Stimulated activated CD4-positive, alpha-beta T cell treated with anti-CD3 and anti-CD28 coated beads, Interleukin-1b, Interleukin-23, amount 100 ng/mL, for 48 hours (primary cell): ENCODE results near the gene SFTPB.
"Not testable (repeated sequence)": the region's sequence is repeated elsewhere in the genome, so short reads cannot be mapped to it uniquely, and the experiment has no call there.

Experiments used
- DNase-seq: peaks from one replicate; pipeline ENCODE4 v3.0.0-alpha.2; 2020

The SFTPB gene

DNA sequence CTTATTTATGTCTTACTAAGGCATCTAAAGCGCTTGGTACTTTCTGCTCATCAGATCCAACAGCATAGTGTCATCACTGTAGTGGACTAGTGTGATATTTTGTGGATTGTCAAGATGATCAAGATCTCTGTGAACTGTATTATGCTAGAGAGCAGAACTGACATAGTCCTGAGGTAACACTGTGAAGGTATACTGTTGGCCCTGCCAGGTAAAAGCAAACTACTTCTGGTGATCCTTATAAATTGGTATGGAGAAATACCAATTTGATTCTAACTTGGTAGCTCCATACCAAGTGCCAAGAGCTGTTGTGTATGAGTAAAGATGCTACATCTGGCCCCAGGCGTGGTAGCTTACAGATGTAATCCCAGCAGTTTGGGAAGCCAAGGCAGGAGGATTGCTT lies 15.9 kb downstream of the SFTPB start:
- no peak for DNase-seq

DNA sequence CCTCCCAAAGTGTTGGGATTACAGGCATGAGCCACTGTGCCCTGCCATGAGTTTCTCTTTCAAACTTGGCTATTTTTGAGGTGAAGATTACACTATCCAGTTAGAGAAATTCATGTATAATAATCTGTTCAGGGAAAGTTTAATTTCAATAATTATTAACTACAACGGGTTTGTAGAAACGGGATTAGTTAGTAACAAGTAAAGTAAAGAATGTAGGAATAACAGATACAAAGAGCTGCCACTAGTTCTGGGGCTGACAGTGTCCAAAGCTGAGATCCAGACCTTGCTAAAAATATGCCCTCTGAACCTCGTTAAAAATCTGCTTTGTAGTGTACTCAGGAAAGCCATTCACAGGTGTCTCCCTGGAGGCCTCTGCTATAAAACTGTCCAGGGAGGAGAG lies 16.9 kb downstream of the SFTPB start:
- DNase-seq, result no peak

DNA sequence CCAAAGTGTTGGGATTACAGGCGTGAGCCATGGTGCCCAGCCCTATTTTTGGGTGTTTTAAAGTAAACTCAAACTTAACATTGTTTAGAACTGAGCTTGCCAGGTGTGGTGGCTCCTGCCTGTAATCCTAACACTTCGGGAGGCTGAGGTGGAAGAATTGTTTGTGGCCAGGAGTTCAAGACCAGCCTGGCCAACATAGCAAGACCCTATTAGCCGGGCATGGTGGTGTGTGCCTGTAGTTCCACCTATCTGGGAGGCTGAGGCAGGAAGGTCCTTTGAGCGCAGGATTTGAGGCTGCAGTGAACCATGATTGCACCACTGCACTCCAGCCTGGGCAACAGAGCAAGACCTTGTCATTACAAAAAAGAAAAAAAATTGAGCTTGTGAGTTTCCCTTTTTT lies 17.5 kb downstream of the SFTPB start:
- DNase-seq, result no peak

DNA sequence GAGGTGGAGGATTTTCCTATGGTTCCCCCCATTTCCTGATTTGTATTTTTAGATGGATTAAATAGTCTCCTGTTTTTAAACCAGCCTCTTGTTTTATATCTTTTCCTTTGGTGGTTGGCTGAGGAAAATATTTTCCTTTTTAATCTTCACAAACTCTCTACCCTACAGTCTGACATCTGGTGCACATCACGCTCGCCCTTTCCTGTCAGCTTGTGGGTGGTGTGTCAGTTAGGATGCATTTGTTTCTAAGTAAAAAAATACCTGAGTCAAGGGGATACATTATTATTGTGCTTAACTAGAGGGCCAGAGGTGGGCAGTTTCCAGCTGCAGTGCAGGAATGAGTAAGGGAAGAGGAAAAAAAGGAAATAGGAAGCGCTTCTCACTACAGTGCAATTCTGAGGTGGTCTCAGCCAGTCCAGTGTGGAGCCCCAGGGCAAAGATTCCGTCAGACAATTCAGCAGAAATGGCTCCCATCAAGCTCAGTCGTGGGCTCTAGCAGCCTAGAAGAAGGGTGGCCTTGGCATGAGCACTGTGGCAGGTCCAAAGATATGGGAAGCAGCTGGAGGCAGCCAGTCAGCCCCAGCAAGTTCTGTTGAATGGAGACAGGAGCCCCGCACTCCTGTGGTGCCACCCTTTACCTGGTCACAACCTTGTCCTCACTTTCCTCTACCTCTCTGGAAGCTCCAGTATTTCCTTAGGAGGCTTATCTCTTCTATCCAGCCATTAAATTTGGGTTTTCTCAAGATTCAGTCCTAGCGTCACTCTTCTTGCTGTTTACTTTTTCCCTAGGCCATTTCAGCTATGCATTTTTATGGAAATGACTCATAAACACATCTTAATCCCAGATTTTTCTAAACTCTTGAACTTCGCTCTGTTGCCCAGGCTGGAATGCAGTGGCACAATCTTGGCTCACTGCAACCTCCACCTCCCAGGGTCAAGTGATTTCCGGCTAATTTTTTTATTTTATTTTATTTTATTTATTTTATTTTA lies 18.5 kb downstream of the SFTPB start:
- no peak for DNase-seq

DNA sequence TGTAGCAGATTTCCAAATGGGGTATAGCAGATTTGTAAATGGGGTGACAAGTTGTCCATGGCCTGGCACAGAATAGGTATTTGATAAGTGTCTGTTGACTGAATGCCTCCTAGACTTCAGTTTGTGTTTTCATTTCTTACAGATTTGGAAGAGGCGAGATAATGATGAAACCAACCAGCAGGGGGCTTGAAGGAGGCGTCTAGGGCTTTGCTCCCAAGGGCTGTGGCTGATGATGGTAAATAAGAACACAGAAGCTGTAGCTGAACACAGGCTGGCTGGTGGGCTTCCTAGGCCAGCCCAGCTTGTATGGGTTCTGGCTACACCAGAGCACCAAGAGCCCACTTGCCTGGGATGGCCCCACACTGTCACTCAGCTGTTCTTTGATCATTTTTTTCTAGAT lies 19.4 kb downstream of the SFTPB start:
- no peak for DNase-seq

DNA sequence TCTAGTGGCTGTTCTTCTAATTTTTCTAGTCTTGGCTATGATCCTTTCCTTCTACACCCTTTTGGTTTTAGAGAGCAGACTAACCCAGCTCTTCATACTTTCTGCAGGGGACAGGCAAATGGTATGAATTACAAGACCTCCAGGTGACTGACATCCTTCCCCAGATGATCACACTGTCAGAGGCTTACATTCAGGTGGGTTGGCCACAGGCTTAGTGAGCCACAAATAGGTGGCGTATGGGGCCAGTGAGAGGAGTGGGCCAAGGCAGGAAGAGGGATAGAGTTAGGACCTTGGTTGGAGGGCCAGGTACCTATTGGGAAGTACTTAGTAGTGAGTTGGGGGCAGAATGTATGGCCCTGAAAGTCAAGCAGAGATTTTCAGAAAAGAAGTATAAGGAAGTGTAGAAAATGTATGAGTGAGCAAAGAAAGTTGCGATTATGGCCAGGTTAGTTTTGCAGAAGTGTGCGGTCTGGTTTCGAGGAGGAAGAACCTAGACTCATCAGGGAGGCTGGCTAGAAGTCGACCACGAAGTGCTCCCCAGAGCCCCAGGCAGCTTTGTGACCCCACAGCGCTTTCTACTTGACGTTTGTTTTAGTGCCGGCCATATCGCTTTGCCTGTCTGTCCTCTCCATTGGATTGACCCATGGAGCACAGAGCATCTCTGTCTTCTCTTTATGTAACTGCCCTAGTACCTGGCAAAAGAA lies 20.0 kb downstream of the SFTPB start:
- no peak for DNase-seq

DNA sequence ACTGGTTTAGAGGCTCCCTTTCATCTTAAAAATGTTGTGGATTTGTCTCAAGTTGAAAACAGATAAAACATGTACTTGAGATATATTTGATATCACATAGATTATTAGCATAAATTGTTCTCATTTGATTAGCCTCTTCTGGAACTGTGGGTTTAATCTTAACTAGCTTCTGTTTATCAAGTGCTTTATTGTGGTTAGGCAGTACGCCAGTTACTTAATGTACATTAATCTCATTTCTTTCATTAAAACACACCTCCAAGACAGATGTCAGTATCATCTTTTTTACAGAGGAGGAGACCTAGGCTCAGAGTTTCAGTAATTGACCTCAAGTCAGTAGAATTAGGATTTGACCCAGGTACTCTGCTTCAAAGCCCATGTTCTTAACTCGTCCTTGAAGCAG lies 21.8 kb downstream of the SFTPB start:
- no peak for DNase-seq

DNA sequence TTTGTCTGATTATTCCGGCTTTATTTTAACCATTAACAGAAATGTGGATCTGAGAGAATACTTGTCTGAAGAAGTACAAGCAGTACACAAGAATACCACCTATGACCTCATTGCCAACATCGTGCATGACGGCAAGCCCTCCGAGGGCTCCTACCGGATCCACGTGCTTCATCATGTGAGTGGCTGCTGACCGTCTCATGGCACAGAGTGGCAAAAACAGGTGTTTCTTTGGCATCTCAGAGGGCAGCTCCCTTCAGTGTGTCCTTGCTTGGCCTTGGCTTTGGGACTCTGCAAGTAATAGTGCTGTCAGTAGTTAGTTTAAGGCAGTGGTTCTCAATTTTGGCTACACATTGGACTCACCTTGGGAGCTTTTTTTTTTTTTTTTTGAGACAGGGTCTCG lies 23.1 kb downstream of the SFTPB start:
- DNase-seq, result no peak

DNA sequence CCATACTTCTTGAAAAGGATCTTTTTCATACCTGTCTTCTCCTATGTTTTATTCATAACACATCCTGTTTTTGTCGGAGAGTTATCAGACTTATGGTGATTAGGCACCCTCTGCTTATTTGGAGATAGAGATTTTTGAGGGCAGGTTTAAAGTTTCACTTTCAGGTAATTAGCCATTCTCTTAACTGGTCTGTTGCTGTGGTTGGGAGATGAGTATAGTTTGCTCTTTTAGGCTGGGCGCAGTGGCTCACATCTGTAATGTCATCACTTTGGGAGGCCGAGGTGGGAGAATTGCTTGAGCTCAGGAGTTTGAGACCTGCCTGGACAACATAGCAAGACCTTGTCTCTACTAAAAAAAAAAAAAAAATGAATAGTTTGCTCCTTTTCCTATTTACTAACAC lies 25.3 kb downstream of the SFTPB start:
- DNase-seq, result no peak

DNA sequence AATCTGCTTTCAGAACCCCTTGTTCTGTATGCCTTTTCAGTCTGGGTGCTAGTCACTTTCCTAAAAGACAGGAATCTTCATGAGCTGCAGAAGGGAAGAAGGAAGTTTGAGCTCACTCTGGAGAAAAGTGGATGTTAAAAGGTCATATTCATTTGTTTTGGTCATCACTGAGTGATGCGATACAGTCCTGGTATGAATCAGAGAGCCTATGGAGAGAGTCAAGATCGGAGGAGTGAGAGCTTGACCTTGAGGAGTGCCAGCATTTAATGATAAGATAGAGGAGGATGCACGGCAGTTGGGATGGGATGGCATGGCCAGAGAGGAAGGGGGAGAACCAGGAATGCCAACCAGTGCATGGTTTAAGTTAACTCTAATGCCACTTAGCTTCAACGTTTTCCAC lies 32.4 kb downstream of the SFTPB start:
- DNase-seq, result no peak

DNA sequence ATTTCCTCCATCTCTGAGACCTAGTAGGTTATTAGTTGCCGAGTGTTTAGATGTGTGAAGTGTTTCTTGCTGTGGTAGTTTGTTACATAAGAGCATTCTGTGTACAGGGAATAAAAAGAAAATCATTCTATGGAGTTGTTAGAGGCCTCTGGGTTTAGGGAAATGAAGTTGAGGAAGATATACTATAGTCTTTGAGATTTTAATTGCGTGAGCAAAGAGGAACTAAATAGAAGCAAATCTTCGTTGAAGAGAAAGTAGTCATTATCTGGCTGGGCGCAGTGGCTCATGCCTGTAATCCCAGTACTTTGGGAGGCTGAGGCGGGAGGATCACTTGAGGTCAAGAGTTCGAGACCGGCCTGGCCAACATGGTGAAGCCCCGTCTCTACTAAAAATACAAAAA lies 33.0 kb downstream of the SFTPB start:
- no peak for DNase-seq

DNA sequence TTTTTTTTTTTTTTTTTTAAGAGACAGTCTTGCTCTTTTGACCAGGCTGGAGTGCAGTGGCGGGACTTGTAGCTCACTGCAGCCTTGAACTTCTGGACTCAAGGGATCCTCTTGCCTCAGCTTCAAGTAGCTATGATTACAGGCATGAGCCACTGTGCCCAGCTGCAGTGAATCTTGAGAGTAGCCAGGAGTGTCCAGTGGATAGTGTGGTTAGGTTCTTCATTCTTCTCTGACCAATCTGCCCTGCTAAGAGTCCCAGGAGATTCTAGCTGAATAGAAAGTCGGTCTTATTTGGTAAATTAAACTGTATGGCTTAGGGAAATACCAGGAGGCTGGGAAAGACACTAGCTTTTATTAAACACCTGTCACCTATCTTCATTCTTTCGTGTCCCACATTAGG lies 36.7 kb downstream of the SFTPB start:
- no peak for DNase-seq

DNA sequence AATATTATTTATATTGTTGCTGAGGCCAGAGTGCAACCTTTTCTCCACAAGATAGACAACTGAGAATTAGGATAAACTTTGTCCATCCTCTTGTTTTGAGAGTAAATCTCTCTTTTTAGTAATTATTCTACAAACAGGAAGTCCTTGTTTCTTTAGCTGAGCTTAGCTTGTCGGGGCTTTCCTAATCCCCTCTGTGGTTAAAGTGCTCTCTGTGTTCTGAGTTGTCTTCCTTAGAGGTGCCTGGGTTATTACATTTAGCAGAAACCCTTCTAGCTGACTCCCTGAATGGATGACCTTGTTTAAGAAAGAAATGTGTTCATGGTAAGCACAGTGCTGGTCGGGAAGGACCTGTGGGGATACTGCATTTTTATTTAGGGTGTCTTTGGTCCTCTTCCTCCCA lies 39.3 kb downstream of the SFTPB start:
- no peak for DNase-seq

DNA sequence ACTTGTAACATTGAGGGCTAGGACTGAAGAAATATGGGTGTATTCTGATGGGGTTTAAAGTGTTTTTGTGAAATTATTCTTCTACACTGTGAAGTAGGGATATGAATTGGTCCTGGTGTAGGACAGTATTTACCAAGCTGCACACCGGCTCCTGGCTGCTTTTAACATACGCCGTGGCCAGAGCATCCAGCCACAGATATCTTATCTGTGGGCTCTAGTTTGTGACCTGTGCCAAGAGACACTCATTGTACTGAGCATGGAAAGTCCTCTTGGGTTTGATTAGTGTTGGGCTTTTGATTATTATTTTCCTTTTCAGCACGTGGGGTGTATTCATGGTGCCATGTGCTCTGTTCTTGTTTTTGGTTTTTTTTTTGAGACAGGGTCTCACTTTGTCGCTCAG lies 44.0 kb downstream of the SFTPB start:
- DNase-seq, result no peak

DNA sequence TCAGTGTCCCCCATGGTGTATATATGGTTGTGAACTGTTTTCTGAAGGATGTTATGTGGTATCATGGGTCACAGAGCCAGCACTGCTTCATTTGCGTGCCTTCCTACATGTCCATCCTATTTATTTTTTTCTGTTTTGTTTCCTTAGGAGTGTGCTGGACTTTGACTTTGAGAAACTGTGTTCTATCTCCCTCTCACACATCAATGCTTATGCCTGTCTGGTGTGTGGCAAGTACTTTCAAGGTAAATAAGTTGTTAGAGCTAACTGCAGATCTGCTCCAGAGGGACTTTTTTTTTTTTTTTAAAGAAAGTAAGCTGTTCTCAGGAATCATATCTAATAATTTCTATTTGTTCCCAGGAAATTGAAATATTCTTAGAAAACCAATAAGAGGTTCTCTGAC lies 46.7 kb downstream of the SFTPB start:
- DNase-seq, result no peak

DNA sequence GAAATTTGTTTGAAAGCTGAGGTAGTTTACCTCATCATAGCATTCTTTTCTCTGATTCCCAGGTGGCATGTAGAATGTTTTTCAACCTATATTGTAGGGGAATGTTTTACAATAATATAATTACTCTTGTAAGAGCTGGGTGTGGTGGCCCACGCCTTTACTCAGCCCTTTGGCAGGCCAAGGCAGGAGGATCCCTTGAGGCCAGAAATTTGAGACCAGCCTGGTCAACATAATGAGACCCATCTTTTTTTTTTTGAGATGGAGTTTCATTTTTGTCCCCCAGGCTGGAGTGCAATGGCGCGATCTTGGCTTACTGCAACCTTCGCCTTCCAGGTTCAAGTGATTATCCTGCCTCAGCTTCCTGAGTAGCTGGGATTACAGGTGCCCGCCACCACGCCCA lies 48.4 kb downstream of the SFTPB start:
- DNase-seq, result no peak

DNA sequence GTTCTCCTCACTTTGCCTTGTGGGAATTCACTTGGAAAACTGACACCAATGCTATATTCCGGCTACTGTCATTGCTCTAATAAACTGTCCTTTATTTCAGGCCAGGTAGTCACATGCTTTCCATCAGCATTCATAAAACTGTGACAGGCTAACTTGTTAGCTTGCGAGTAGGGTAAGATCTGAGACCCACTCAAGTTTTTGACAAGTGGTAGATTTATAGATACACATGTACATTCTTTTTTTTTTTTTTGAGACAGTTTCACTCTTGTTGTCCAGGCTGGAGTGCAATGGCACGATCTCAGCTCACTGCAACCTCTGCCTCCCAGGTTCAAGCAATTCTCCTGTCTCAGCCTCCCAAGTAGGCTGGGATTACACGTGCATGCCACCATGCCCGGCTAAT lies 50.3 kb downstream of the SFTPB start:
- DNase-seq, result not testable (repeated sequence)

DNA sequence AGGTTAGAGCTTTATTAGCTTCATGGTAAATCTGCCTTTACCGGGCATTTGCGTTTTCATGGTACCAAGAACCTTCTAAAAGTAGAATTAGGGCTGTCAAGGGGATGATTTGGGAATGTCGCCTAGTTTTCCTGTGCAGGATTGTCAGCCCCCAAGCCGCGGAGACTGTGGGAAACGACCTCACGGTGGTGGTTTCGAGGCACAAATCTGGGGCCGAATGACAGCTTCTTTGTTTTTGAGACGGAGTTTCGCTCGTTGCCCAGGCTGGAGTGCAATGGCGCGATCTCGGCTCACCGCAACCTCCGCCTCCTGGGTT lies 52.6 kb downstream of the SFTPB start:
- DNase-seq, result no peak

DNA sequence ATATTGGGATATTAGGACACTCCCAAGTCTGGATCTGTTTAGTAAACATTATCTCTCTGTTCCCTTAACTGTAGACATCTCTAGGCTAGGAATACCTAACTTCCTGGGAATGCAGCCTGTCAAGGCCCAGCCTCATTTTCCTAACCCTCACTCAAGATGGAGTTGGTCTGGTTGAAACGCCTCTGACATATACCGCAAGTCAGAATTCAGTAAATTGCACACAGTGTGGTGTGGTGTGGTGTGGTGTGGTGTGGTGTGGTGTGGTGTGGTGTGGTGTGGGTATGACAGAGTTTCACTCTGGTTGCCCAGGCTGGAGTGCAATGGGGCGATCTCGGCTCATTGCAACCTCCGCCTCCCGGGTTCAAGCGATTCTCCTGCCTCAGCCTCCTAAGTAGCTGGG lies 53.2 kb downstream of the SFTPB start:
- DNase-seq, result not testable (repeated sequence)

DNA sequence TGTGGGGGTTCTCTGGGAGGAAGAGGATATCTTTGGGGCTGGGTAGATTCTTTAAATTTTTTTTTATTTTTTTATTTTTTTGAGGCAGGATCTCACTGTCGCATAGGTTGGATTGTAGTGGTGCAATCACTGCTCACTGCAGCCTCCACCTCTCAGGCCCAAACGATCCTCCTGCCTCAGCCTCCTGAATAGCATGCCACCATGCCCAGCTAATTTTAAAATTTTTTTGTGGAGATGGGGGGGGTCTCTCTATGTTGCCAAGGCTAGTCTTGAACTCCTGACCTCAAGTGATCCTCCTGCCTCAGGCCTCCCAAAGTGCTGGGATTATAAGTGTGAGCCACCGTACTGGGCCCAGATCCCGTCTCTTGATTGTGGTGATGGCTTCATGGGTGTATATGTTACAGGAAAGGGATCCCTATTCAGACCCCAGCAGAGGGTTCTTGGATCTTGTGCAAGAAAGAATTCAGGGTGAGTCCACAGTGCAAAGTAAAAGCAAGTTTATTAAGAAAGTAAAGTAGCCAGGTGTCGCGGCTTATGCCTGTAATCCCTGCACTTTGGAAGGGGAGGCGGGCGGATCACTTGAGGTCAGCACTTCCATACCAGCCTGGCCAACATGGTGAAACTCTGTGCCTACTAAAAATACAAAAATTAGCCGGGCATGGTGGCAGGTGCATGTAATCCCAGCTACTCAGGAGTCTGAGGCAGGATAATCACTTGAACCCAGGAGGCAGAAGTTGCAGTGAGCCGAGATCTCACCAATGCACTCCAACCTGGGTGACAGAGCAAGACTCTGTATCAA lies 54.1 kb downstream of the SFTPB start:
- DNase-seq, result no peak

DNA sequence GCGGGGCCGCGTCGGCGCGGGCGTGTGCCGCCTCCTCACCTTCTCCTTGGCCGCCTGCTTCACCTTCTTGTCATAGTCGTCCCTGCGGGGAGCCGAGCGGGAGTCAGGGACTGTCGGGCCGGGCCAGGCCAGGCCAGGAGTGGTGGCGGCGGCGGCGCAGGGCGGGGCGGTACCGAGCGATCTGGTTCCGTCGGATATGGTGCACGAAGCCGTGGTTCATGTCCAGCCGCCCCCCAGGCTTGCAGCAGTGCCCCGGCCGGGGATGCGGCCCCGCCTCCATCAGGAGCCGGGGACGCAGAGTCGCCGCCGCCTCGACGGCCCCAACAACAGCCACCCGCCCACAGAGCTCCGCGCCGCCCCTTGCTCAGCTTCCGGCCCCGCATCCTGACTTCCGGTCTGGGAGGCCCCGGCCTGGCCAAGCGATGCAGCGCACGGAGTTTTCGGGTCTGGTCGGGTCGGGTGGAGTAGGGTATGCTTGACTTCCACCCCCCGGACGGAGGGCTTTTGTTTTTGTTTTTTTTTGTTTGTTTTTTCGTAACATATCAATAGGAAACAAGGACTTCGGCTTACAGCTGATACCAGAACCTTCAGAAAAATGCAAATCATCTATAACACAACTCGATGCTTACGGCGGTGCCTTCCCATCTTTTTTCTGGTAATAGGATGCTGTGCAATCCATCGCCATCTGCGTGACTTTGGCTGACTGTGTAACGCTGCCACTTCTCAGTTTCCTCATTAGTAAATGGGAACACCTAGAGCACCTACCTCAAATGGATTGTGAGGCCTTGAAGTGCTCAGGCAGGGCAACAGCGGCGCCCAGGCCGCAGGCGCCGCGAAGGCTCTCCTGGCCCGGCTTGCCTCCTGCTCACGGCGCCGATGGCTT lies 56.1 kb downstream of the SFTPB start, which contains the start of gene C2orf68:
C2orf68 (minus strand) TSS at position 362 of the 883 bp plus-strand sequence; CDS start at position 280, 82 bp downstream.
- peak; percentile 90 for DNase-seq

DNA sequence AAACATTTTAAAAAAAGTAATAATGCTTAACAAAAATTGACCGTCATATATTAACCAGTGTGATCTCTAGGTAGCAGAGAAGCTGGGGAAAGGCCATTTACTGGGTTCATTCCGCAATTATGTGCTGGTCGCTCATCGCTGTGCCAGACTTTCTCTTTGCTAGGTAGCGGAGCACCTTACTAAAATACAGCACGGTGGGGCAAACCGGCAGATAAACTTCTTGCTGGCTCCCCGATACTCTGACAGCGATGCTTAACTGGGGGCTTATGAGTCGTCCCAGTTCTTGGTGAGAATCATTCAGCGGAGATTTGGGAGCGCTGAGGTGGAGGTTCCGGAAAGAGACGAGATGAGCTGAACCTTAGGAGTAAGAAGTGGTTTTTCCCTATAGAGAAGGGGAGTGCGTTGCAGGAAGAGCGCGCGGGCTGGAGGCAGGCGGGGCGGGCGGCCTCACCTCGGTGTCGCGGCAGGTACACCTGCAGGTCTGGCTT lies 56.7 kb downstream of the SFTPB start:
- no peak for DNase-seq
